ENCODE results near the gene PRPF19. TPM values are rescaled to one million over a fixed set of nuclear protein-coding genes. Genes with fewer than 3 reads are reported as not detected.

PRPF19 gene
- total RNA-seq, 2 donors from 2014 or later = 147 to 181 TPM

GRCh38 chr11:60874421-60875365 lies 31.7 kb downstream of the PRPF19 start:
- TF ChIP-seq CTCF (IDR thresholded peaks at IDR 0.05) = no peak
- no peak for TF ChIP-seq POLR2A (IDR thresholded peaks at IDR 0.05)
- TF ChIP-seq POLR2AphosphoS5 (IDR thresholded peaks at IDR 0.05) = no peak
- 89% methylated on average over 13 of the region's 13 CpGs for WGBS
- no peaks in the 10 kb centered on the region for H3K9me3 ChIP-seq
- no peak overlapping the region for H3K4me3 ChIP-seq
- no peaks in the 10 kb centered on the region for H3K4me1 ChIP-seq (replicated peaks)
- no peaks in the 10 kb centered on the region for H3K36me3 ChIP-seq
- intact Hi-C loops (cut with DNase I) = loop anchor here (5.0 kb wide), 1 partner anchor 32 kb away; the partner anchor contains the start of gene CCDC86
- DNase-seq (ENCODE audit: low spot score) = no peak
- no peak overlapping the region for H3K27ac ChIP-seq
- H3K27me3 ChIP-seq (replicated peaks; ENCODE audit: insufficient read depth) = no peaks in the 10 kb centered on the region

- WGBS = 83% methylated on average over 12 of the region's 12 CpGs
- H3K4me1 ChIP-seq (replicated peaks) = no peaks in the 10 kb centered on the region
- no peak for DNase-seq (ENCODE audit: low spot score)
- no peak overlapping the region for H3K27ac ChIP-seq
- intact Hi-C loops (cut with DNase I) = no loop called here
- no peaks in the 10 kb centered on the region for H3K9me3 ChIP-seq
- H3K4me3 ChIP-seq = no peak overlapping the region
- no peaks in the 10 kb centered on the region for H3K27me3 ChIP-seq (replicated peaks; ENCODE audit: insufficient read depth)
- H3K36me3 ChIP-seq = no peaks in the 10 kb centered on the region
- TF ChIP-seq POLR2A (IDR thresholded peaks at IDR 0.05) = no peak
- TF ChIP-seq POLR2AphosphoS5 (IDR thresholded peaks at IDR 0.05) = no peak
- no peak for TF ChIP-seq CTCF (IDR thresholded peaks at IDR 0.05)
Measured at GRCh38 chr11:60873533-60873932, 32.9 kb downstream of the PRPF19 start.

GRCh38 chr11:60872961-60873524 lies 33.3 kb downstream of the PRPF19 start:
- Histone ChIP-seq H3K4me3 (no peak overlapping the region), H3K9me3 (no peaks in the 10 kb centered on the region), H3K27me3 (replicated peaks; ENCODE audit: insufficient read depth) (no peaks in the 10 kb centered on the region), H3K27ac (no peak overlapping the region), H3K4me1 (replicated peaks) (no peaks in the 10 kb centered on the region), H3K36me3 (no peaks in the 10 kb centered on the region)
- intact Hi-C loops (cut with DNase I) = no loop called here
- no peak for DNase-seq (ENCODE audit: low spot score)
- 69% methylated on average over 16 of the region's 16 CpGs for WGBS
- TF ChIP-seq POLR2AphosphoS5 (IDR thresholded peaks at IDR 0.05) = no peak
- no peak for TF ChIP-seq CTCF (IDR thresholded peaks at IDR 0.05)
- TF ChIP-seq POLR2A (IDR thresholded peaks at IDR 0.05) = no peak

- WGBS = 86% methylated on average over 6 of the region's 6 CpGs
- H3K27ac ChIP-seq = no peak overlapping the region
- no peak for DNase-seq (ENCODE audit: low spot score)
- H3K36me3 ChIP-seq = no peaks in the 10 kb centered on the region
- no peaks in the 10 kb centered on the region for H3K27me3 ChIP-seq (replicated peaks; ENCODE audit: insufficient read depth)
- peaks cover 4% of the 10 kb centered on the region for H3K4me1 ChIP-seq (replicated peaks)
- H3K4me3 ChIP-seq = no peak overlapping the region
- intact Hi-C loops (cut with DNase I) = no loop called here
- TF ChIP-seq POLR2A (IDR thresholded peaks at IDR 0.05) (no peak), CTCF (IDR thresholded peaks at IDR 0.05) (no peak), POLR2AphosphoS5 (IDR thresholded peaks at IDR 0.05) (no peak)
- H3K9me3 ChIP-seq = no peaks in the 10 kb centered on the region
Measured at GRCh38 chr11:60872124-60872960, 34.0 kb downstream of the PRPF19 start.
